H1 (cell line): ENCODE data around the gene SERINC1. TPM values are rescaled to one million over a fixed set of nuclear protein-coding genes. Genes with fewer than 3 reads are reported as not detected.

ENCODE experiments used
- CTCF ChIA-PET: fragments of 300-600 bp; sonication (Branson Sonifier 250); formaldehyde crosslinking; loops from one replicate; lab custom pipeline; 2021; ENCODE audit not compliant: partially characterized antibody; lab: Charles Lee
- POLR2A ChIA-PET: fragments of 300-600 bp; sonication (Branson Sonifier 250); formaldehyde crosslinking; loops from one replicate; lab custom pipeline; 2021; ENCODE audit warnings: inconsistent platforms; ENCODE audit not compliant: partially characterized antibody; lab: Charles Lee
- DNase-seq, 2 experiments: peaks; one replicate each; pipeline versions ENCODE4 v3.0.0 to v3.0.0-alpha.2; 2010 to 2022; ENCODE audit warnings: low spot score in 2 of 2, low read depth in 1 of 2, mixed read lengths in 1 of 2
- FAIRE-seq: peaks from 2 replicates; lab custom pipeline; 2011; peaks lifted over from hg19 to GRCh38; lab: Jason Lieb, UNC
- H2AFZ ChIP-seq: 2 replicates; pipeline ENCODE4 v1.8.1; 2012; ENCODE audit warnings: low read length, inconsistent platforms
- H2AK5ac ChIP-seq: 2 replicates; pipeline ENCODE4 v1.6.1; 2013; ENCODE audit warnings: low read depth, low read length
- H2BK120ac ChIP-seq: replicated peaks from 2 replicates; pipeline ENCODE3; 2013; ENCODE audit warnings: low read depth, low read length, inconsistent platforms
- H2BK12ac ChIP-seq: 2 replicates; pipeline ENCODE4 v1.6.1; 2013; ENCODE audit warnings: low read depth, low read length
- H2BK15ac ChIP-seq: 2 replicates; pipeline ENCODE4 v1.6.1; 2013; ENCODE audit warnings: low read length
- H2BK20ac ChIP-seq: 2 replicates; pipeline ENCODE4 v1.6.1; 2013; ENCODE audit warnings: low read length
- H2BK5ac ChIP-seq: 2 replicates; pipeline ENCODE4 v1.6.1; 2013; ENCODE audit warnings: low read depth, low read length
- H3K14ac ChIP-seq: 2 replicates; pipeline ENCODE4 v1.6.1; 2013; ENCODE audit warnings: inconsistent platforms; ENCODE audit not compliant: insufficient read length
- H3K18ac ChIP-seq: 2 replicates; pipeline ENCODE4 v1.6.1; 2013; ENCODE audit warnings: low read length; ENCODE audit errors: extremely low read depth
- H3K23ac ChIP-seq: 2 replicates; pipeline ENCODE4 v1.6.1; 2013; ENCODE audit warnings: inconsistent platforms; ENCODE audit not compliant: insufficient read length
- H3K23me2 ChIP-seq: 2 replicates; pipeline ENCODE4 v1.6.1; 2013; ENCODE audit warnings: low read depth, low read length
- H3K27ac ChIP-seq: 2 replicates; pipeline ENCODE4 v1.6.1; 2011; ENCODE audit warnings: low read depth, low read length, inconsistent platforms
- H3K27me3 ChIP-seq, 4 experiments: replicated peaks in 1 of 4; 1 replicate in 1 of 4; 2 replicates in 3 of 4; pipeline versions ENCODE4 v1.6.1 to v1.8.1; 2011 to 2013; ENCODE audit warnings: low read length in 3 of 4, mild to moderate bottlenecking in 3 of 4, inconsistent platforms in 2 of 4, mixed read lengths in 2 of 4, moderate library complexity in 1 of 4; ENCODE audit not compliant: control insufficient read depth in 3 of 4, insufficient read depth in 3 of 4; ENCODE audit errors: extremely low read depth in 1 of 4
- H3K36me3 ChIP-seq, 4 experiments: 2 replicates each; pipeline versions ENCODE4 v1.6.1 to v1.8.1; 2011 to 2013; ENCODE audit warnings: mild to moderate bottlenecking in 4 of 4, low read length in 3 of 4, moderate library complexity in 2 of 4, control low read depth in 1 of 4, inconsistent platforms in 1 of 4; ENCODE audit not compliant: insufficient read depth in 4 of 4, control insufficient read depth in 2 of 4
- H3K4ac ChIP-seq: replicated peaks from 2 replicates; pipeline ENCODE3; 2013; ENCODE audit warnings: low read length, low read depth, mixed read lengths, inconsistent platforms; ENCODE audit not compliant: insufficient read length
- H3K4me1 ChIP-seq, 4 experiments: replicated peaks in 1 of 4; 1 replicate in 1 of 4; 2 replicates in 3 of 4; pipeline versions ENCODE4 v1.6.1 to v1.8.1; 2011 to 2013; ENCODE audit warnings: low read length in 3 of 4, inconsistent platforms in 2 of 4, mixed read lengths in 1 of 4; ENCODE audit not compliant: insufficient read depth in 4 of 4, control insufficient read depth in 3 of 4
- H3K4me2 ChIP-seq, 2 experiments: 2 replicates each; pipeline versions ENCODE4 v1.6.1 to v1.8.1; 2011 to 2013; ENCODE audit warnings: low read depth in 2 of 2, low read length in 2 of 2, control low read depth in 1 of 2, inconsistent platforms in 1 of 2, mild to moderate bottlenecking in 1 of 2; ENCODE audit not compliant: insufficient read depth in 1 of 2
- H3K4me3 ChIP-seq, 4 experiments: fragments of 200-600, 300-600 bp in 1 of 4; sonication (generic), shearing (Covaris generic), sonication (Bioruptor Twin) in 1 of 4; 2 replicates each; pipeline versions ENCODE4 v1.5.1 to v1.8.1; 2011 to 2016; ENCODE audit warnings: low read length in 4 of 4, low read depth in 3 of 4, control low read depth in 2 of 4, inconsistent platforms in 2 of 4, mild to moderate bottlenecking in 2 of 4, mixed read lengths in 1 of 4, moderate library complexity in 1 of 4; ENCODE audit not compliant: insufficient read depth in 2 of 4; ENCODE audit errors: extremely low read depth in 1 of 4
- H3K56ac ChIP-seq: replicated peaks from 2 replicates; pipeline ENCODE3; 2013; ENCODE audit warnings: low read depth, mild to moderate bottlenecking, mixed read lengths, low read length, inconsistent platforms; ENCODE audit not compliant: insufficient read length
- H3K79me1 ChIP-seq: 2 replicates; pipeline ENCODE4 v1.6.1; 2013; ENCODE audit warnings: low read depth, low read length, control low read depth
- H3K79me2 ChIP-seq, 2 experiments: 2 replicates each; pipeline versions ENCODE4 v1.6.1 to v1.8.1; 2012 to 2013; ENCODE audit warnings: low read length in 2 of 2, mild to moderate bottlenecking in 2 of 2, inconsistent platforms in 1 of 2; ENCODE audit not compliant: insufficient read depth in 2 of 2, control insufficient read depth in 1 of 2
- H3K9ac ChIP-seq, 4 experiments: replicated peaks in 1 of 4; 1 replicate in 1 of 4; 2 replicates in 3 of 4; pipeline versions ENCODE4 v1.6.1 to v1.8.1; 2011 to 2013; ENCODE audit warnings: low read depth in 3 of 4, low read length in 3 of 4, control low read depth in 2 of 4, mild to moderate bottlenecking in 2 of 4, moderate library complexity in 2 of 4, inconsistent platforms in 1 of 4; ENCODE audit errors: extremely low read depth in 1 of 4
- H3K9me3 ChIP-seq, 2 experiments: 2 replicates each; pipeline versions ENCODE4 v1.6.1 to v1.8.1; 2012 to 2013; ENCODE audit warnings: mild to moderate bottlenecking in 2 of 2, moderate library complexity in 2 of 2, control low read depth in 1 of 2, inconsistent platforms in 1 of 2, low read depth in 1 of 2, low read length in 1 of 2, mixed read lengths in 1 of 2; ENCODE audit not compliant: insufficient read depth in 2 of 2
- H4K20me1 ChIP-seq, 2 experiments: replicated peaks in 1 of 2; 2 replicates each; pipeline versions ENCODE3 to v1.8.1; 2011 to 2013; ENCODE audit warnings: inconsistent platforms in 2 of 2, low read length in 2 of 2, mild to moderate bottlenecking in 1 of 2; ENCODE audit not compliant: insufficient read depth in 2 of 2, control insufficient read depth in 1 of 2
- H4K5ac ChIP-seq: 2 replicates; pipeline ENCODE4 v1.6.1; 2013; ENCODE audit warnings: low read length, low read depth, mixed read lengths, inconsistent platforms; ENCODE audit not compliant: insufficient read length
- H4K8ac ChIP-seq: 2 replicates; pipeline ENCODE4 v1.8.0; 2013; ENCODE audit warnings: mild to moderate bottlenecking, moderate library complexity, low read length, inconsistent platforms; ENCODE audit not compliant: insufficient read depth; ENCODE audit errors: extremely low read depth
- H4K91ac ChIP-seq: replicated peaks from 2 replicates; pipeline ENCODE3; 2013; ENCODE audit warnings: low read length, mixed read lengths, inconsistent platforms; ENCODE audit not compliant: insufficient read length
- BRCA1 ChIP-seq: IDR thresholded peaks from 2 replicates; pipeline ENCODE4 v1.6.1; 2012; ENCODE audit warnings: low read depth, low read length, improper control_type of control experiment
- CBX5 ChIP-seq: fragments of 300-800, 300-1000 bp; sonication (generic); IDR thresholded peaks from 2 replicates; pipeline ENCODE4 v1.7.1; 2016; ENCODE audit warnings: antibody characterized with exemption, low read length, low read depth
- CTBP2 ChIP-seq: IDR thresholded peaks from 2 replicates; pipeline ENCODE4 v1.7.0; 2011; ENCODE audit warnings: borderline replicate concordance, mild to moderate bottlenecking, moderate library complexity, mixed read lengths, low read length; ENCODE audit not compliant: insufficient read depth, insufficient read length
- JUN ChIP-seq: IDR thresholded peaks from 2 replicates; pipeline ENCODE4 v1.6.1; 2011; ENCODE audit warnings: low read depth, mild to moderate bottlenecking, improper control_type of control experiment, low read length
- JUND ChIP-seq: IDR thresholded peaks from 2 replicates; pipeline ENCODE4 v1.6.1; 2011; ENCODE audit warnings: mild to moderate bottlenecking, improper control_type of control experiment, low read length
- KDM5A ChIP-seq: fragments of 200-600 bp; IDR thresholded peaks from 2 replicates; pipeline ENCODE4 v1.7.1; 2012; ENCODE audit warnings: mild to moderate bottlenecking, low read length, inconsistent platforms, mixed read lengths
- MAFK ChIP-seq: IDR thresholded peaks from 2 replicates; pipeline ENCODE4 v1.6.1; 2012; ENCODE audit warnings: low read depth, mild to moderate bottlenecking, improper control_type of control experiment, low read length
- NANOG ChIP-seq: IDR thresholded peaks from 2 replicates; pipeline ENCODE4 v1.6.1; 2011; ENCODE audit warnings: low read length, low read depth, mild to moderate bottlenecking, inconsistent platforms; ENCODE audit not compliant: insufficient read depth, poor library complexity, severe bottlenecking
- NRF1 ChIP-seq: IDR thresholded peaks from 2 replicates; pipeline ENCODE4 v1.6.1; 2011; ENCODE audit warnings: mild to moderate bottlenecking, low read depth, low read length, improper control_type of control experiment
- POLR2AphosphoS5 ChIP-seq: IDR thresholded peaks from 2 replicates; pipeline ENCODE4 v1.6.1; 2011; ENCODE audit warnings: low read depth, low read length
- RFX5 ChIP-seq: IDR thresholded peaks from 2 replicates; pipeline ENCODE4 v1.6.1; 2011; ENCODE audit warnings: low read depth, low read length, improper control_type of control experiment, borderline replicate concordance
- TAF7 ChIP-seq: optimal IDR thresholded peaks from 2 replicates; pipeline ENCODE3; 2011; ENCODE audit warnings: low read depth, mild to moderate bottlenecking, inconsistent platforms, low read length, moderate library complexity, borderline replicate concordance
- YY1 ChIP-seq: IDR thresholded peaks from 2 replicates; pipeline ENCODE4 v1.6.1; 2011; ENCODE audit warnings: low read depth, mild to moderate bottlenecking, low read length
- WGBS, 2 experiments: shearing (Covaris generic) in 1 of 2; methylation state at CpG; one replicate each; pipeline versions ENCODE4 v1.1.6 to v1.1.7; 2013 to 2015; ENCODE audit warnings: low lambda C conversion rate in 2 of 2, mixed read lengths in 2 of 2, inconsistent platforms in 1 of 2, low coverage in 1 of 2, missing lambda C conversion rate in 1 of 2; ENCODE audit not compliant: insufficient replicate concordance in 2 of 2, insufficient coverage in 1 of 2, insufficient read length in 1 of 2; ENCODE audit errors: extremely low coverage in 1 of 2, missing lambda C conversion rate in 1 of 2; 5-methylcytosine and 5-hydroxymethylcytosine counted together
- polyA plus RNA-seq, 7 experiments: library from polyadenylated mRNA; depleted of rRNA in 3 of 7; stranded (reverse) in 5 of 7; unstranded in 2 of 7; fragments of >200 nt in 5 of 7; fragments of 200-250 nt in 2 of 7; gene quantifications; 1 replicate in 5 of 7; 2 replicates in 1 of 7; 4 replicates in 1 of 7; pipeline versions ENCODE4 v1.2.1 to v1.2.3, GENCODE V29; 2011 to 2013; ENCODE audit warnings: missing spikeins in 2 of 7, mixed read lengths in 2 of 7
- total RNA-seq: library from RNA; stranded (reverse); fragmentation: NEBNext Ultra II Directional; extraction: Animal tissue kit (Norgen Biotek cat#: 25700); gene quantifications from 2 replicates; pipeline ENCODE4 v1.2.1, GENCODE V29; 2021

Gene SERINC1
- total and polyA plus RNA-seq, 2 of the 8 experiments (the other 6 are each of a cell fraction or from before 2014, with no cell fraction given), result 15.4 to 38.6 TPM

- Histone ChIP-seq H3K79me1 (no peaks in the 10 kb centered on the region), H2BK20ac (no peak overlapping the region), H3K27ac (no peak overlapping the region), H3K4me3 (no peak overlapping the region), H4K5ac (no peak overlapping the region), H3K27me3 (no peaks in the 10 kb centered on the region), H2BK5ac (no peak overlapping the region), H3K14ac (no peak overlapping the region), H3K56ac (no peak overlapping the region), H3K4me1 (no peaks in the 10 kb centered on the region), H3K9me3 (no peaks in the 10 kb centered on the region), H2AFZ (no peak overlapping the region), H3K18ac (no peak overlapping the region), H3K79me2 (no peaks in the 10 kb centered on the region), H4K8ac (no peak overlapping the region), H3K4ac (no peak overlapping the region), H4K20me1 (peaks cover 0 to 2% of the 10 kb centered on the region in 2 experiments), H4K91ac (no peak overlapping the region), H2BK120ac (no peak overlapping the region), H3K9ac (no peak overlapping the region), H3K4me2 (no peak overlapping the region), H2AK5ac (no peak overlapping the region), H2BK15ac (no peak overlapping the region), H2BK12ac (no peak overlapping the region), H3K23me2 (no peaks in the 10 kb centered on the region), H3K36me3 (peaks cover 0 to 39% (median 9%) of the 10 kb centered on the region in 4 experiments; a peak in 5 of 8 replicates), H3K23ac (no peak overlapping the region)
- 78% methylated on average over 1 of the region's 1 CpG; no CpG with 5 or more reads in 1 of the 2 experiments for WGBS, 2 experiments
- FAIRE-seq, result no peak
- ChIA-PET CTCF (no interaction called here), POLR2A (interaction anchor here (2.7 kb wide), 1 partner anchor 9 kb away, joined by 7 read pairs; no protein-coding TSS in a partner anchor)
- no peak for DNase-seq
- TF ChIP-seq CBX5, result no peak
- TF ChIP-seq RFX5, result no peak
- no peak for TF ChIP-seq MAFK
- TF ChIP-seq JUN, result no peak
- no peak for TF ChIP-seq TAF7
- TF ChIP-seq JUND, result no peak
- no peak for TF ChIP-seq NANOG
- no peak for TF ChIP-seq CTBP2
- TF ChIP-seq POLR2AphosphoS5, result no peak
- TF ChIP-seq KDM5A, result no peak
- no peak for TF ChIP-seq NRF1
- TF ChIP-seq BRCA1, result no peak
- no peak for TF ChIP-seq YY1
These were observed 26.3 kb downstream of the SERINC1 start for GRCh38 chr6:122445274-122445673.
